ENCODE results near the gene RBM19.
A peak's percentile ranks its signal among the peaks of the same experiment; 100 is the strongest.
"Not testable (repeated sequence)": the region's sequence is repeated elsewhere in the genome, so short reads cannot be mapped to it uniquely, and the experiment has no call there.

The RBM19 gene, protein sequence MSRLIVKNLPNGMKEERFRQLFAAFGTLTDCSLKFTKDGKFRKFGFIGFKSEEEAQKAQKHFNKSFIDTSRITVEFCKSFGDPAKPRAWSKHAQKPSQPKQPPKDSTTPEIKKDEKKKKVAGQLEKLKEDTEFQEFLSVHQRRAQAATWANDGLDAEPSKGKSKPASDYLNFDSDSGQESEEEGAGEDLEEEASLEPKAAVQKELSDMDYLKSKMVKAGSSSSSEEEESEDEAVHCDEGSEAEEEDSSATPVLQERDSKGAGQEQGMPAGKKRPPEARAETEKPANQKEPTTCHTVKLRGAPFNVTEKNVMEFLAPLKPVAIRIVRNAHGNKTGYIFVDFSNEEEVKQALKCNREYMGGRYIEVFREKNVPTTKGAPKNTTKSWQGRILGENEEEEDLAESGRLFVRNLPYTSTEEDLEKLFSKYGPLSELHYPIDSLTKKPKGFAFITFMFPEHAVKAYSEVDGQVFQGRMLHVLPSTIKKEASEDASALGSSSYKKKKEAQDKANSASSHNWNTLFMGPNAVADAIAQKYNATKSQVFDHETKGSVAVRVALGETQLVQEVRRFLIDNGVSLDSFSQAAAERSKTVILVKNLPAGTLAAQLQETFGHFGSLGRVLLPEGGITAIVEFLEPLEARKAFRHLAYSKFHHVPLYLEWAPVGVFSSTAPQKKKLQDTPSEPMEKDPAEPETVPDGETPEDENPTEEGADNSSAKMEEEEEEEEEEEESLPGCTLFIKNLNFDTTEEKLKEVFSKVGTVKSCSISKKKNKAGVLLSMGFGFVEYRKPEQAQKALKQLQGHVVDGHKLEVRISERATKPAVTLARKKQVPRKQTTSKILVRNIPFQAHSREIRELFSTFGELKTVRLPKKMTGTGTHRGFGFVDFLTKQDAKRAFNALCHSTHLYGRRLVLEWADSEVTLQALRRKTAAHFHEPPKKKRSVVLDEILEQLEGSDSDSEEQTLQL

GRCh38 chr12:113965951-113966797 lies at the start of gene RBM19:
TSS of gene RBM19 (minus strand) at chr12:113966325. CDS start at chr12:113966227, 98 bp downstream.
- peak; percentile 83 for DNase-seq

GRCh38 chr12:114015851-114016250 lies 49.7 kb upstream of the RBM19 start:
- DNase-seq = no peak

DNA sequence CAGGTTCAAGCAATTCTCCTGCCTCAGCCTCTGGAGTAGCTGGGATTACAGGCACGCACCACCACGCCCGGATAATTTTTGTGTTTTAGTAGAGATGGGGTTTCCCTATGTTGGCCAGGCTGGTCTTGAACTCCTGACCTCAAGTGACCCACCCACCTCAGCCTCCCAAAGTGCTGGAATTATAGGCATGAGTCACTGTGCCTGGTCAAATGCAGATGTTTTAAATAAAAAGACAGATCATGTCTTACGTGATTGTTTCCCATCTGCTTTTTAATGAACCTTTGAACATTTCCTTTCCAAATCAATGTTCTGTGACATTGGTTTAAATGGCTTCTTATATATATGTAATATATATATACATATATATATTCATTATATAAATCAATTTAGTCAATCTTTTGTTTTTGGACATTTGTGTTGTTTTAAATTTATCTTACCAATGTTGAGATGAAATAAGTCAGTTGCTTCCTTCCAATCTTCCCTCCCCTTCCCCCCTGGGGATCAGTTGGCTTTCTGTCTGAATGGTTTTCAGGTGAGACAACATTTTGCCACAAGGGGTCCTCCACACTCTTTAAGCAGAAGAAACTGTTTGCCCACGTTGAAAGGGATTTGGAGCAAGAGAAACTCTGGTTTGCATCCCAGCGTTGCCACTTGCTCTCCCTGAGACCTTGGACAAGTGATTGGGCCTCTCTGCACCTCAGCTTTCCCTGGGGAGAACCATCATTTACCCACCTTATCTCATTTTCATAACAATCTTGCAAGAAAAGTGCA lies 47.6 kb upstream of the RBM19 start:
- no peak for DNase-seq

GRCh38 chr12:114012744-114013431 lies 46.8 kb upstream of the RBM19 start:
- DNase-seq = no peak

DNA sequence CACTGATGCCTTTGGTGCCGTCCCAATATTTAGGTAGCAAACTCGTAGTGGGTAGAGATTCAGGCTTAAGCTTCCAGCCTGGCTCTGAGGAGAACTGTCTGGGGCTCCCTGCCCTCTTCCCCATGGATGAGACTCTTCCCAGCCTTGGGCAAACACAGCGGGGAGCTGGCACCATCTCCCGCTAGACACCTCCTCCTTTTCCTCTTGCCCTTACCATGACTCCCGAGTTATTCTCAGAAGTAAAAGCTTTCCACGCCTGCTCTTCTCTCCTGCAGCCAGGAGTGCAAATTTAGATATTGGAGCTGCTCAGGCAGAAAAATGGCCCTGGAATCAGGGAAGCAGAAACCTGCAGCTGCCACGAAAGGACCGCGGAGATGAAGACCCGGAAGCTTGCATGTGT lies 45.6 kb upstream of the RBM19 start:
- DNase-seq = no peak

DNA sequence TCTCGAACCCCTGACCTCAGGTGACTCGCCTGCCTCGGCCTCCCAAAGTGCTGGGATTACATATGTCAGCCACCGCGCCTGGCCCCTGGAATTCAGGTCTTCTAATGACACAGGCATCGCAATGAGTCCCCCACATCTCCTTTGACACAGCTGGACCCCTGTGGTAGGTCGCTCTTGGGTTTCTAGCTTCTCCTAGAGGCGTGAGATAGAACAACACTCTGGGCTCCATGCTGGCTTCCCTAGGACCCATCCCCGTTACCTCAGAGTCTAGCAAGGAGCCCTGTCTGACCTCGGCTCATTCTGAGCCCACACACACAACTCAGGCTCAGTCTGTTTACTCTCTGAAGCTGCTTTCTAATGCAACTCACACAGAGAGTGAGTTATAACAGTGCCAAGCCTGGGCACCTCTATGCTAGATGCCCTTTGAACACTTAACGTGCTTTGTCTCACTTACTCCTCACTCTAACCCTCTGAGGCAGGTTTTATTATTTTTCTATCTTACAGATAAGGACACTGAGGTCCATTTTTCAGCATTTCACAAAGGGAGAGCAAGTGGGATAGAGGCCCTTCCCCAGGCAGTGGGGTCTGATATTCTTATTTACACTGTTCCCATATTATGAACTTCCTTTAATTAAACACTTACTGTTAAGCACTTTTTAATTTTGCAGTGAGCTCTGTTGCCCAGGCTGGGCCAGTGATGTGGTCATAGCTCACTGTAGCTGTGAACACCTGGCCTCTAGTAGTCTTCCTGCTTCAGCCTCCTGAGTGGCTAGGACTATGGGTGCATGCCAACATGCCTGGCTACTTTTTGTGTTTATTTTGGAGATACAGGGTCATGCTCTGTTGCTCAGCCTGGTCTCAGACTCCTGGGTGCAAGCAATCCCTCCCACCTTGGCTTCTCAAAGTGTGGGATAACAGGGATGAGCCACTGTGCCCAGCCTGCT lies 40.6 kb upstream of the RBM19 start:
- no peak for DNase-seq

- DNase-seq = no peak
Observed at GRCh38 chr12:114004402-114004801, 38.3 kb upstream of the RBM19 start.

DNA sequence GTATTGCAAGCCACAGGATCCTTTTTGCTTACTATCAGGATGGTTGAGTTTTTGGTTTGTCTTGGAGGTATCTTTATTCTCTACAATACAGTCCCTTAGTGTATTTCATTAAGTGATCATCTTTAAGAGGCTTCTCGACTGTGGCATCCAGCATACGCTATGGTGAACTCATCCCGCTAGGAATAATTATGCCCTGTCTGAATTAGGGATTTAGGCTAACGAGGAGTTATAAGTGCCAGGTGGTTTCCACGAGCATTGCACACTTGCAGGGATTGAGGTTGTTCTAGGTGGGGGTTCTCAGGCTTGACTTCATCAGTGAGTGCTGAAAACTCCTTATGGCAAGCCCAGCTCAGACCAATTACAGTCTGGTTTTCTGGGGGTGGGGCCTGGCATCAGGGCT lies 37.2 kb upstream of the RBM19 start:
- DNase-seq = peak; percentile 39

GRCh38 chr12:114001511-114002340 lies 35.6 kb upstream of the RBM19 start:
- DNase-seq = no peak

DNA sequence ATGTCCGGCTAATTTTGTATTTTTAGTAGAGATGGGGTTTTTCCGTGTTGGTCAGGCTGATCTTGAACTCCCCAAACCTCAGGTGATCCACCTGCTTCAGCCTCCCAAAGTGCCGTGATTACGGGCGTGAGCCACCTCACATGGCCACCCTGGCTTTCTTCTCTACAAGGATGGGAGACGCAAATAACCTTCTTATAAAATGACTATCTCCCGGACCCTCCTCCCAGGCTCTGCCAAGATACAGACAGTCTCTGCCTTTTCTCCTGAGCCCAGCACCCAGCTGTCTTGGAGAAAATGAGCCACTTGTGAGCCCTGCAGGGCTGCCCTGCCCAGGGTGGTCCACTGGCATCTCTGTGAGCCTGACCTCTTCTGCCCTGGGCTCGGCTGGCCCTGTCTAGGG lies 34.7 kb upstream of the RBM19 start:
- DNase-seq = no peak

GRCh38 chr12:114000261-114000660 lies 34.1 kb upstream of the RBM19 start:
- not testable (repeated sequence) for DNase-seq

GRCh38 chr12:113997365-113997764 lies 31.2 kb upstream of the RBM19 start:
- no peak for DNase-seq

GRCh38 chr12:113996026-113996425 lies 29.9 kb upstream of the RBM19 start:
- no peak for DNase-seq

GRCh38 chr12:113994051-113994450 lies 27.9 kb upstream of the RBM19 start:
- DNase-seq = no peak

DNA sequence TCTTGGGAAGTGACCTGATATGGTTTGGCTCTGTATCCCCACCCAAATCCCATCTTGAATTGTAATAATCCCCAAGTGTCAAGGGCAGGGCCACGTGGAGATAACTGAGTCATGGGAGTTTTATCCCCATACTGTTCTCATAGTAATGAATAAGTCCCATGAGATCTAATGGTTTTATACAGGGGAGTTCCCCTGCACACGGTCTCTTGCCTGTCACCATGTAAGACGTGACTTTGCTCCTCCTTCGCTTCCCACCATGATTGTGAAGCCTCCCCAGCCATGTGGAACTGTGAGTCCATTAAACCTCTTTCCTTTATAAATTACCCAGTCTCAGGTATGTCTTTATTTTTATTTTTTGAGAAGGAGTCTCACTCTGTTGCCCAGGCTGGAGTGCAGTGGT lies 26.6 kb upstream of the RBM19 start:
- DNase-seq = not testable (repeated sequence)

- DNase-seq = no peak
Observed at GRCh38 chr12:113991224-113992044, 25.3 kb upstream of the RBM19 start.

GRCh38 chr12:113990250-113991223 lies 24.4 kb upstream of the RBM19 start:
- DNase-seq = no peak
